Measurements from ENCODE around the gene RAB4B. TPM values are rescaled to one million over a fixed set of nuclear protein-coding genes. Genes with fewer than 3 reads are reported as not detected.
A peak's percentile ranks its signal among the peaks of the same experiment; 100 is the strongest.
"Not testable (repeated sequence)": the region's sequence is repeated elsewhere in the genome, so short reads cannot be mapped to it uniquely, and the experiment has no call there.

The RAB4B gene
- total and polyA plus RNA-seq, 12 donors = 25.8 to 135 (median 68.2) TPM

DNA sequence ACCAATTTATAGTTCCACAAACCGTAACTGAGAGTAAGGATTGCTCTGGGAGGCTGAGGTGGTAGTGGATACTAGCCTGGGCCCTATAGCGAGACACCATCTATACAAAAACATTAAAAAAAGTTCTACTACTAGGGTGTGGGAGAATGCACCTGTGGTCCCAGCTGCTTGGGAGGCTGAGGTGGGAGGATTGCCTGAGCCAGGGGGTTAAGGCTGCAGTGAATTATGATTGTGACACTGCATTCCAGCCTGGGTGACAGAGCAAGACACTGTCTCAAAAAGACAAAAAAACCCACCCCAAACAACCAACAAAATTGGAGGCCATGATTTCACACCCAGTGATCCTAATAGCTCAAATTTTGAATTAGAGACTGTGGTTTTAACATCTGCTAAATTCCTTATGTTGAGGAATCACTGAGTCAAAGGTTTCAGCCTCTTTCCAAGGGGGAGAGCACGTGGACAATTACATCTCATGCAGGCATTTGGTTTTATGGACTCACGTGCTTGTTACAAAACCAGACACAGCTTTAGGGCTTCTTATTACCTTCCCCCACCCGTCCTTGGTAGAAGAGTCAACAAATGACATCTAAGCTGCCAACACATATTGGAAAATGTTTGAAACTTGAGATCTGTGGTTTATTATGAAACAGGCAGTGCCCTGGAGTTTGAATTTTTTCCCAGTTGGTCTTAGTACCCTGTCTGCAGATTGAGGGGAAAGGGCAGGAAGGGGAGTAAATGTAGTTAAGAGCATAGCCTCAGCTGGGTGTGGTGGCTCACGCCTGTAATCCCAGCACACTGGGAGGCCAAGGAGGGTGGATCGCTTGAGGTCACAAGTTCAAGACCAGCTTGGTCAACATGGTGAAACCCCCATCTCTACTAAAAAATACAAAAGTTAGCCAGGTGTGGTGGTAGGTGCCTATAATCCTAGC, 53.7 kb downstream of the RAB4B start:
- H3K4me3 ChIP-seq = no peak overlapping the region
- peak in 1 of 2 donors; percentile 53 for TF ChIP-seq POLR2A (IDR thresholded peaks at IDR 0.05)
- TF ChIP-seq, protein P1, sequence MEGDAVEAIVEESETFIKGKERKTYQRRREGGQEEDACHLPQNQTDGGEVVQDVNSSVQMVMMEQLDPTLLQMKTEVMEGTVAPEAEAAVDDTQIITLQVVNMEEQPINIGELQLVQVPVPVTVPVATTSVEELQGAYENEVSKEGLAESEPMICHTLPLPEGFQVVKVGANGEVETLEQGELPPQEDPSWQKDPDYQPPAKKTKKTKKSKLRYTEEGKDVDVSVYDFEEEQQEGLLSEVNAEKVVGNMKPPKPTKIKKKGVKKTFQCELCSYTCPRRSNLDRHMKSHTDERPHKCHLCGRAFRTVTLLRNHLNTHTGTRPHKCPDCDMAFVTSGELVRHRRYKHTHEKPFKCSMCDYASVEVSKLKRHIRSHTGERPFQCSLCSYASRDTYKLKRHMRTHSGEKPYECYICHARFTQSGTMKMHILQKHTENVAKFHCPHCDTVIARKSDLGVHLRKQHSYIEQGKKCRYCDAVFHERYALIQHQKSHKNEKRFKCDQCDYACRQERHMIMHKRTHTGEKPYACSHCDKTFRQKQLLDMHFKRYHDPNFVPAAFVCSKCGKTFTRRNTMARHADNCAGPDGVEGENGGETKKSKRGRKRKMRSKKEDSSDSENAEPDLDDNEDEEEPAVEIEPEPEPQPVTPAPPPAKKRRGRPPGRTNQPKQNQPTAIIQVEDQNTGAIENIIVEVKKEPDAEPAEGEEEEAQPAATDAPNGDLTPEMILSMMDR (IDR thresholded peaks at IDR 0.05) = no peak
- intact Hi-C loops (cut with DNase I) = no loop called here
- peaks cover 0 to 4% of the 10 kb centered on the region in 2 donors for H3K4me1 ChIP-seq (replicated peaks in 1 of 2)
- H3K27ac ChIP-seq = peak overlapping the region in 4 of 5 donors; percentile 58 to 90 (median 66)
- peak in 5 of 7 donors; percentile 71 to 83 (median 78) for DNase-seq
- H3K36me3 ChIP-seq (replicated peaks in 1 of 2) = no peaks in the 10 kb centered on the region
- WGBS, 4 donors = 62 to 67% (median 63%) methylated on average over 7 of the region's 7 CpGs
- no peaks in the 10 kb centered on the region for H3K9me3 ChIP-seq (replicated peaks in 1 of 3)
- no peaks in the 10 kb centered on the region for H3K27me3 ChIP-seq

DNA sequence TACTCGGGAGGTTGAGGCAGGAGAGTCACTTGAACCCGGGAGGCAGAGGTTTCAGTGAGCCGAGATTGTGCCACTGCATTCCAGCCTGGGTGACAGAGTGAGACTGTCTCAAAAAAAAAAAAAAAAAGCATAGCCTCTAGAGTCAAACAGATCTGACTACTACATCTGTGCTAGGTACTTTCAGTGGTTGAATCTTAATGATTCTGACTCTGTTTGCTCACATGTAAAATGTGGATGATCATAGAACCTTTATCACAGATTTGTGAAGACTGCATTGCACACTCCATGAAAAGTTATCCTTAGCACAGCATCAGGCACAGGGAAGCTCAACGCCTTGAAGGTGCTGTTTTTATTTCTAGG, 54.4 kb downstream of the RAB4B start:
- H3K4me1 ChIP-seq (replicated peaks in 1 of 2); H3K36me3 ChIP-seq (replicated peaks in 1 of 2); intact Hi-C loops (cut with DNase I); H3K9me3 ChIP-seq (replicated peaks in 1 of 3); H3K4me3 ChIP-seq; H3K27me3 ChIP-seq; DNase-seq: not testable (repeated sequence)
- H3K27ac ChIP-seq = peak overlapping the region in 4 of 5 donors; percentile 54 to 90 (median 60)
- WGBS, 4 donors = 59 to 88% (median 74%) methylated on average over 4 of the region's 4 CpGs

DNA sequence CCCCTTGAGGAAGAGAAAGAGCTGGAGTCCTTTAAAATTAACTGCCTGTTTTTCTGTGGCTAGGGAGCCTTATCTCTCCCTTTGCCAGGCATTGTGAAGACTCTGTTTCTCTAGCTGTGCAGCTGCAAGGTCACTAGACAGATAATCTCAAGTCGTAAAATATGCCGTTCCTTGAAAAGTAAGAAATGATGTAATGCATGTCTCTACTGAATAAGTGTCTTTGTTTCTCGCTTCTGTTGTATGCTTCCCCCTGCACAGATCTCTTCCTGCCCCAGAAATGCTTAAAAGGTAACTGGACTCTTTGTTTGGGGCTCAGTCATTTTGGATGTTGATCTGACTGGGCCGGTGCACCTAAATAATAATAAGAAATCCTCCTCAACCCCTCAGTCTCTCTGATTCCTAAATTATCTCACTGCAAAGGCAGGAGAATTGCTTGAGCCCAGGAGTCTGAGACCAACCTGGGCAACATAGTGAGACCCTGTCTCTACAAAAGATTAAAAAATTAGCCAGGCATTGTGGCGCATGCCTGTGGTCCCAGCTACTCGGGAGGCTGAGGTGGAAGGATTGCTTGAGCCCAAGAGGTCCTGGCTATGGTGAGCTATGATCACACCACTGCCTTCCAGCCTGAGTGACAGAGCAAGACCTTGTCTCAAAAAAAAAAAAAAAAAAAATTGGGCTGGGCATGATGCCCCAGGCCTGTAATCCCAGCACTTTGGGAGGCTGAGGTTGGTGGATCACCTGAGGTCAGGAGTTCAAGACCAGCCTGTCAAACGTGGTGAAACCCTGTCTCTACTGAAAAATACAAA, 55.9 kb downstream of the RAB4B start:
- H3K9me3 ChIP-seq (replicated peaks in 1 of 3); DNase-seq; intact Hi-C loops (cut with DNase I); H3K4me3 ChIP-seq; H3K36me3 ChIP-seq (replicated peaks in 1 of 2); H3K27me3 ChIP-seq; H3K4me1 ChIP-seq (replicated peaks in 1 of 2): not testable (repeated sequence)
- TF ChIP-seq POLR2A (IDR thresholded peaks at IDR 0.05) = peak in 1 of 2 donors; percentile 7
- peak overlapping the region in 3 of 5 donors; percentile 51 to 69 (median 66) for H3K27ac ChIP-seq
- WGBS, 4 donors = 31 to 47% (median 43%) methylated on average over 6 to 7 of the region's 7 CpGs

DNA sequence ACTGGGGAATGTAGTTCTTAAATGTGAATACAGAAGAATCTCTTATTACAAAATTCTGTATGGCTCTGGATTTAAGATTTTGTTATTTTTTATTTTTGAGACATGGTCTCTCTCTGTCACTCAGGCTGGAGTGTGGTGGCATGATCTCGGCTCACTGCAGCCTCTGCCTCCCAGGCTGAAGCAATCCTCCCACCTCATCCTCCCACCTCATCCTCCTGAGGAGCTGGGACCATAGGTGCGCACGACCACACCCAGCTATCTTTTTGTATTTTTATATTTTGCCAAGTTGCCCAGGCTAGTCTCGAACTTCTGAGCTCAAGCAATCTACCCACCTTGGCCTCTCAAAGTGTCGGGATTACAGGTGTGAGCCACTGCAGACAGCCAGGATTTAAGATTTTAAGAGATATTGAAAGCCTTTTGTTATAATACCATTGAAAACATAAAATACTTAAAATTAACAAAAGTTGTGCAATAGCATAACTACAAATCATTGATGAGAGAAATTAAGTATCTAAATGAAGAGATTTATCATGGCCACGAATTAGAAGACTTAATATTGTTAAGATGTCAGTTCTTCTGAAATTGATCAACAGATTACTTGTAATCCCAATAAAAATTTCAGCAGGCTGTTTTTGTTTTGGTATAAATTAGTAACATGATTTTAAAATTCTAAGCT, 58.8 kb downstream of the RAB4B start:
- 83 to 89% (median 83%) methylated on average over 6 of the region's 6 CpGs for WGBS, 4 donors
- no peak for TF ChIP-seq POLR2A (IDR thresholded peaks at IDR 0.05)
- TF ChIP-seq, protein P1 (IDR thresholded peaks at IDR 0.05) = no peak
- intact Hi-C loops (cut with DNase I) = no loop called here
- Histone ChIP-seq H3K27me3 (no peaks in the 10 kb centered on the region), H3K36me3 (replicated peaks in 1 of 2) (no peaks in the 10 kb centered on the region), H3K27ac (no peak overlapping the region), H3K9me3 (replicated peaks in 1 of 3) (no peaks in the 10 kb centered on the region), H3K4me3 (no peak overlapping the region), H3K4me1 (replicated peaks in 1 of 2) (peaks cover 0 to 4% of the 10 kb centered on the region in 2 donors)
- no peak for DNase-seq

DNA sequence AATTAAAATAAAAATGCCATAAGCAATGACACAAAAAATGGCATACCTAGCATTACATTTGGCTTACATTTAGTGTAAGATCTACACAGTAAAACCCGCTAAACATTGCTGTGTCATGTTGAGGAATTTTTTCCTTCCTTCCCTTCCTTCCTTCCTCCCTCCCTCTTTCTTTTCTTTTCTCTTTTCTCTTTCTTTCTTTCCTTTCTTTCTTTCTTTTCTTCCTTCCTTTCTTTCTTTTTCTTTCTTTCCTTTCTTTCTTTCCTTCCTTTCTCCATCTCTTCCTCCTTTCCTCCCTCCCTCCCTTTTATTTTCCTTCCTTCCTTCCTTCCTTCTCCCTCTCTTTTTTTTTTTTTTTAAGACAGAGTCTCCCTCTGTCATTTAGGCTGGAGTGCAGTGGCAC, 60.4 kb downstream of the RAB4B start:
- H3K27ac ChIP-seq; H3K9me3 ChIP-seq (replicated peaks in 1 of 3); DNase-seq; H3K4me3 ChIP-seq; H3K36me3 ChIP-seq (replicated peaks in 1 of 2); H3K4me1 ChIP-seq (replicated peaks in 1 of 2); H3K27me3 ChIP-seq; intact Hi-C loops (cut with DNase I): not testable (repeated sequence)
- 64 to 82% (median 82%) methylated on average over 1 of the region's 1 CpG for WGBS, 4 donors

- H3K27me3 ChIP-seq; DNase-seq; H3K9me3 ChIP-seq (replicated peaks in 1 of 3); H3K36me3 ChIP-seq (replicated peaks in 1 of 2); H3K4me3 ChIP-seq; H3K27ac ChIP-seq; H3K4me1 ChIP-seq (replicated peaks in 1 of 2); intact Hi-C loops (cut with DNase I): not testable (repeated sequence)
- WGBS, 4 donors = 91 to 98% (median 93%) methylated on average over 3 of the region's 3 CpGs
Observed at GRCh38 chr19:40842012-40842411, 64.0 kb downstream of the RAB4B start.

DNA sequence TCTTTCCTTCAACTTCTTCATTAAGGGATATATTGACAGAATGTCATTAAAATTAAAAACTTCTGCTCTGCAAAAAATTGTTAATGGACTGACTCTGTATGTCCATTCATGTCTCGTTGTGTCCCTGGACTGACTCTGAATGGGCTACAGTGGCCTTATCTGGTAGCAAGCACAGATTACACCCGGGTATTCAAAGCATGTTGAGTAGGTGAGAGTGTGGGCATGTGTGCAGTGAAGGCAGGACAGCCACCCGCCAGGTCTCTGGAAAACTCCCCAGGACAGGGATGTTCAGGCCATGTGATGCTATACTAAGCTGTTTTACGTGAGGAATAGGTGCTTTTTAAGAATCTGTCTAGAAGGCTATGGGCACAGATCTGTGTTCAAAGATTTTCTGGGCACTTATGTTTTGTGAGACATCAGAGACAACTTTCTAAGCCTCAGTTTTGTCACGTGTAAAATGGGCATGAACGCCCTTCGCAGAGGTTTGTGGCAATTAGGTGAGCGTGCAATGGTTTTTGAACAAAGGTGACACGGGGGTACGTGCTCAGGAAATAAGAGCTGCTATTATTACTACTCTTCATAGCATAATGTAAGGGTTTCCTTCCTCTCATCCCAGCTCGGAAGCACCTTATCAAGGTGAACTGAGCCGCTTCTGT, 65.1 kb downstream of the RAB4B start:
- H3K27me3 ChIP-seq; H3K36me3 ChIP-seq (replicated peaks in 1 of 2); intact Hi-C loops (cut with DNase I); H3K27ac ChIP-seq; H3K4me1 ChIP-seq (replicated peaks in 1 of 2); DNase-seq; H3K9me3 ChIP-seq (replicated peaks in 1 of 3): not testable (repeated sequence)
- 45 to 71% (median 47%) methylated on average over 8 to 9 of the region's 12 CpGs for WGBS, 4 donors
- peak overlapping the region in 2 of 4 donors; percentile 13 to 19 for H3K4me3 ChIP-seq

DNA sequence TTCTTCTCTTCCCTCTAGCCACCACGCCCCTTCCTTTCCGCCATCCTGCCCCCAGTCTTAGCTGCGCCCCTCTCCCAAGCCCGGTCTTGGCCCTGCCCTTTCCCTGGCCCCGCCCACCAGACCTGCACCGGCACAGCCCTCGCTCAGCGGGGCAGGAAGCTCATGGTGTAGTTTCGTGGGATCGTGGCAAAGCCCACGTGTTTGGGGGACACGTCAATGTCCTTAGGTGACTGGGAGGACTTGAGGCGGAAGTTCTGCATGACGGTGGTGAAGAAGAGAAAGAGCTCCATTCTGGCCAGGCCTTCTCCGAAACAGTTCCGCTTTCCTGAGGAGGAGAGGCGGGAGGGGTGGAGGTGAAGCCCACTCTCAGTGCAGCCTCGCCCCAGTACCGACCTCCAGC, 65.6 kb downstream of the RAB4B start:
- H3K27me3 ChIP-seq; H3K36me3 ChIP-seq (replicated peaks in 1 of 2); H3K4me1 ChIP-seq (replicated peaks in 1 of 2); intact Hi-C loops (cut with DNase I); H3K27ac ChIP-seq; H3K9me3 ChIP-seq (replicated peaks in 1 of 3): not testable (repeated sequence)
- 5 to 6% methylated on average over 14 to 17 of the region's 19 CpGs; no CpG with 5 or more reads in 2 of the 4 donors for WGBS, 4 donors
- DNase-seq = peak in 2 of 7 donors; percentile 58
- peak overlapping the region in 2 of 4 donors; percentile 13 to 19 for H3K4me3 ChIP-seq

Measured in adrenal gland (tissue), 12 donors.